Measurements from ENCODE around the gene SRRM3. TPM values are rescaled to one million over a fixed set of nuclear protein-coding genes. Genes with fewer than 3 reads are reported as not detected.
"Not testable (repeated sequence)": the region's sequence is repeated elsewhere in the genome, so short reads cannot be mapped to it uniquely, and the experiment has no call there.

SRRM3 gene
- total RNA-seq, 1 donor from 2014 or later, result 0.46 TPM

DNA sequence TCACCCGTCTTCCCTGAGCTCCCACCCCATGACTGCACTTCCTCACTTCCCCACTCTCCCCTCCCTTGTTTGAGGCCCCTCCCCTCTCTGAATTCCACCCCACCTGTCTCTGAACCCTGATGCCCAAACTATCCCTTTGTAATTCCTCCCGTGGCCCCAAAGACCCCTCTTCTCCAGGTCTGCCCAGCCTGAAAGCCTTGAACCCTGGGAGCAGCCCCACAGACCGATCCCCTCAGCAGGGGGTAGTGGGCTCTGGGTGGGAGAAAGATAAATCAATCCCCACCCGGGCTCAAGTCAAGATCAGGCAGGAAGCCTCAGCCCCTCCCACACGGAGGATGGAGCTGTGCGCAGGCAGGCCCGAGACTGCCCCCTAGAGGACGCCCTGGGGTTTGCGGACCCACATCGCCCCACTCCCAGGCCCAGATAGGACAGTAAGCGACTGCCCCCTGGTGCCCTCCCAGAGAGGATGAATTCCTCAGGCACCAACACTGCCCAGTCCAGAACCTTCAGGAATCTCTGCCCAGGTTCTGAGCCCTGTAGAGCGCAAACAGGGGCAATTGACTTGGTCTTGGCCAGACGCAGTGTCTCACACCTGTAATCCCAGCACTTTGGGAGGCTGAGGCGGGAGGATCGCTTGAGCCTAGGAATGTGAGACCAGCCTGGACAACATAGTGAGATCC, 112.5 kb downstream of the SRRM3 start:
- Mint-ChIP-seq H3K27me3 (ENCODE audit: unreplicated experiment) (no peaks in the 10 kb centered on the region), H3K9me3 (ENCODE audit: unreplicated experiment) (no peaks in the 10 kb centered on the region), H3K27ac (ENCODE audit: unreplicated experiment) (peak overlapping the region; percentile 57), H3K4me3 (ENCODE audit: unreplicated experiment) (no peak overlapping the region), H3K4me1 (ENCODE audit: unreplicated experiment) (peaks cover 33% of the 10 kb centered on the region), H3K36me3 (ENCODE audit: unreplicated experiment) (no peaks in the 10 kb centered on the region)
- TF ChIP-seq, protein P1, sequence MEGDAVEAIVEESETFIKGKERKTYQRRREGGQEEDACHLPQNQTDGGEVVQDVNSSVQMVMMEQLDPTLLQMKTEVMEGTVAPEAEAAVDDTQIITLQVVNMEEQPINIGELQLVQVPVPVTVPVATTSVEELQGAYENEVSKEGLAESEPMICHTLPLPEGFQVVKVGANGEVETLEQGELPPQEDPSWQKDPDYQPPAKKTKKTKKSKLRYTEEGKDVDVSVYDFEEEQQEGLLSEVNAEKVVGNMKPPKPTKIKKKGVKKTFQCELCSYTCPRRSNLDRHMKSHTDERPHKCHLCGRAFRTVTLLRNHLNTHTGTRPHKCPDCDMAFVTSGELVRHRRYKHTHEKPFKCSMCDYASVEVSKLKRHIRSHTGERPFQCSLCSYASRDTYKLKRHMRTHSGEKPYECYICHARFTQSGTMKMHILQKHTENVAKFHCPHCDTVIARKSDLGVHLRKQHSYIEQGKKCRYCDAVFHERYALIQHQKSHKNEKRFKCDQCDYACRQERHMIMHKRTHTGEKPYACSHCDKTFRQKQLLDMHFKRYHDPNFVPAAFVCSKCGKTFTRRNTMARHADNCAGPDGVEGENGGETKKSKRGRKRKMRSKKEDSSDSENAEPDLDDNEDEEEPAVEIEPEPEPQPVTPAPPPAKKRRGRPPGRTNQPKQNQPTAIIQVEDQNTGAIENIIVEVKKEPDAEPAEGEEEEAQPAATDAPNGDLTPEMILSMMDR (IDR thresholded peaks at IDR 0.05), result peak; percentile 100
- peak; percentile 98 for DNase-seq (ENCODE audit: extremely low spot score, unreplicated experiment)

DNA sequence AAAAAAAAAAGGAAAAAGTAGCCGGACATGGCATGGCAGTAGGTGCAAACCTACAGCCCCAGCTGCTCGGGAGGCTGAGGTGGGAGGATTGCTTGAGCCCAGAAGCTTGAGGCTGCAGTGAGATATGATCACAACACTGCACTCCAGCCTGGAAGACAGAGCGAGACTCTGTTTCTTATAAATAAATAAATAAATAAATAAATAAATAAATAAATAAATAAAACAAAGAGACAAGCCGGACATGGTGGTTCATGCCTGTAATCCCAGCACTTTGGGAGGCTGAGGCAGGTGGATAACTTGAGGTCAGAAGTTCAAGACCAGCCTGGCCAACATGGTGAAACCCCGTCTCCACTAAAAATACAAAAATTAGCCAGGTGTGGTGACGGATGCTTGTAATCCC, 113.0 kb downstream of the SRRM3 start:
- not testable (repeated sequence) for H3K4me3 Mint-ChIP-seq (ENCODE audit: unreplicated experiment); DNase-seq (ENCODE audit: extremely low spot score, unreplicated experiment); H3K27ac Mint-ChIP-seq (ENCODE audit: unreplicated experiment); H3K9me3 Mint-ChIP-seq (ENCODE audit: unreplicated experiment); H3K36me3 Mint-ChIP-seq (ENCODE audit: unreplicated experiment); H3K27me3 Mint-ChIP-seq (ENCODE audit: unreplicated experiment)
- H3K4me1 Mint-ChIP-seq (ENCODE audit: unreplicated experiment), result peaks cover 37% of the 10 kb centered on the region

DNA sequence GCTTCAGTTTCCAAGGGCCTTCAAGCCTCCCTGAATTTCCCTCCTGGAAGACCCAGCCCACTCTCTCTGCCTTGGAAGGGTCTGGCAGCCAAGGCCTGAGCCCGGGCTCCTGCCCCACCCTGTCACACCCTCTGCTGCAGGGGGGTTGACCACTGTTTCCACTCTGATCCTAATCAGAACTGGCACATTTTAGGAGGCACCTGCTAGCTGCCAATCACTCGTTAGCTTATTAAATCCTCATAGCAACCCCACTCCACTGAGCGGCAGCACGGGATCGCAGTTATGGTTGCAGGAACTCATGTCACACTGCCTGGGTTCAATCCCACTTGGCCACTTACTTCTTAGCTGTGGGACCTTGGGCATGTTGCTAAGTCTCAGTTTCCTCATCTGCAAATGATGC, 113.7 kb downstream of the SRRM3 start:
- Mint-ChIP-seq H3K9me3 (ENCODE audit: unreplicated experiment) (no peaks in the 10 kb centered on the region), H3K4me1 (ENCODE audit: unreplicated experiment) (peaks cover 35% of the 10 kb centered on the region), H3K4me3 (ENCODE audit: unreplicated experiment) (no peak overlapping the region), H3K36me3 (ENCODE audit: unreplicated experiment) (no peaks in the 10 kb centered on the region), H3K27ac (ENCODE audit: unreplicated experiment) (no peak overlapping the region), H3K27me3 (ENCODE audit: unreplicated experiment) (no peaks in the 10 kb centered on the region)
- TF ChIP-seq, protein P1 (IDR thresholded peaks at IDR 0.05), result no peak
- no peak for DNase-seq (ENCODE audit: extremely low spot score, unreplicated experiment)

DNA sequence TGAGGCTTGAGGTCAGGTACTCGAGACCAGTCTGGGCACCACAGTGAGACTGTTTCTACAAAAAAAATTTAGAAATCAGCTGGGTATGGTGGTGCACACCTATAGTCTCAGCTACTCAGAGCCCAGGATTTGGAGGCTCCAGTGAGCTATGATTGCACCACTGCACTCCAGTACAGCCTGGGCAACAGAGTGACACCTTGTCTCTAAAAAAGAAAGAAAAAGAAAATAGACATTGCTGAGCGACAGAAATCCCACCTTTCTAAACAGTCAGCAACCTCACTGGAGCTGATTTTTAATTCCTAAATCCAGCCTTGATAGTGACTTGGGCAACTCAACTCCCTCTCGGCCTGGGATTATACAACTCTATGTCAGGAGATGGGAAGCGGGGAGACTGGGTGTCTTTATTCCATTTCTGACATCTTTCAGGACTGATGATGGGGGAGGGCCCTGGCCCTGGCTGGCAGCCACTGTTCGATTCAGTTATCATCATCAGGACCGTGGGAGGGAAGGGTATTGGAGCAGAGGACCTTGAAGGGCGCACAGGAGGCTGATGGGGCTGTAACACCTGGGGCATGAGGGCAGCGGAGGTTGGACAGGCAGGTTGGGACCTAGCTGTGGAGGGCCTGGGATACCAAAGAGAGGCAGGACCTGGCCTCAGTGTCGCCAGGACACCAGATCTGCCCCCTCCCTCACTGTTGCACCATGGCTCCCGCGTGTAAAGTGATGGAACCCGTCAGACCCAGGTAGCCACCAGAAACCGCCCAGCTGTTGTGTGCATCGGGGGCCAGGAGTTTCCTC, 115.5 kb downstream of the SRRM3 start:
- Mint-ChIP-seq H3K4me1 (ENCODE audit: unreplicated experiment) (peaks cover 25% of the 10 kb centered on the region), H3K27me3 (ENCODE audit: unreplicated experiment) (no peaks in the 10 kb centered on the region), H3K36me3 (ENCODE audit: unreplicated experiment) (no peaks in the 10 kb centered on the region), H3K4me3 (ENCODE audit: unreplicated experiment) (peak overlapping the region; percentile 90), H3K27ac (ENCODE audit: unreplicated experiment) (peak overlapping the region; percentile 98), H3K9me3 (ENCODE audit: unreplicated experiment) (no peaks in the 10 kb centered on the region)
- TF ChIP-seq, protein P1 (IDR thresholded peaks at IDR 0.05), result no peak
- DNase-seq (ENCODE audit: extremely low spot score, unreplicated experiment), result no peak

DNA sequence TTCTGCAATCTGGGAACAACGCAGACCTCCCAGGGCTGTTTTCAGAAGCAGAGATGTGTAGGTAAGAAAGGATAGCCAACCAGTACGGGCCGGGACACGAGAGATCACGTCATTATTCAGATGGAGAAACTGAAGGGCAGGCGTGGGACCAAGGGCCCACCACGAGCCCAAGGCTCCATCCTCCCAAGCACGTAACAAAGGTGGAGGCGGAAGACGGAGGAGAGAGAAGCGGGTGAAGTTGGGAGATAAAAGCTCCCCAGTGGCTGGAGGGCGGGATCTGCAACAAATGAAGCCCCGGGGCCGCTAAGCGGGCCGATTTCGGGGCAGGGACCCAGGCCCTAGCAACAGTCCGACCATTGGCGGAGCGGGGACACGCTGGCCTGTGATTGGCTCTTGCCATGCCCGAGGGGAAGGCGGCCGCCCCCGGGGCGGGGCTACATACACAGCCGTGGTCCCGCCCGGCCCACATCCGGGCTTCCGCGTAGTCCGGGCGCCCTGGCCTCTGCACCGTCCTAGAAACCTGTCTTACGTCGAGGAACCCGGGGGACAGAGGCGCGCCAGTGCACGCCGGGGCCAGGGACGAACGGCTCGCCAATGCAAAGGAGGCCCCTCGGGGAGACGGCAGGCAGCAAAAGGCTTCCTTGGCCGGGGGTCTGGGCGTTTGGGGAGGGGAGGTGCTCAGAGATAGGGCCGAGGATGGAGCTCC, 116.2 kb downstream of the SRRM3 start:
- no peaks in the 10 kb centered on the region for H3K9me3 Mint-ChIP-seq (ENCODE audit: unreplicated experiment)
- TF ChIP-seq, protein P1 (IDR thresholded peaks at IDR 0.05), result no peak
- H3K4me3 Mint-ChIP-seq (ENCODE audit: unreplicated experiment), result peak overlapping the region; percentile 90
- H3K4me1 Mint-ChIP-seq (ENCODE audit: unreplicated experiment), result peaks cover 24% of the 10 kb centered on the region
- DNase-seq (ENCODE audit: extremely low spot score, unreplicated experiment), result peak; percentile 98
- H3K27ac Mint-ChIP-seq (ENCODE audit: unreplicated experiment), result peak overlapping the region; percentile 98
- no peaks in the 10 kb centered on the region for H3K27me3 Mint-ChIP-seq (ENCODE audit: unreplicated experiment)
- no peaks in the 10 kb centered on the region for H3K36me3 Mint-ChIP-seq (ENCODE audit: unreplicated experiment)

Data from osteocyte (in vitro differentiated cells).